ENCODE results near the gene MGMT.

The MGMT gene

GRCh38 chr10:129652021-129652420, 185.0 kb downstream of the MGMT start:
- Histone ChIP-seq H3K27me3 (ENCODE audit: insufficient read depth, low read length) (no peaks in the 10 kb centered on the region), H3K4me3 (ENCODE audit: low read depth, low read length, poor library complexity, severe bottlenecking) (no peak overlapping the region), H3K4me2 (ENCODE audit: low read length) (no peak overlapping the region), H4K20me1 (ENCODE audit: insufficient read depth, low read length) (no peaks in the 10 kb centered on the region), H3K27ac (ENCODE audit: low read depth, low read length, poor library complexity, severe bottlenecking) (no peak overlapping the region), H3F3A (ENCODE audit: insufficient read depth, low read length) (no peaks in the 10 kb centered on the region), H2AFZ (ENCODE audit: low read length) (no peak overlapping the region), H3K9ac (ENCODE audit: low read length) (no peak overlapping the region), H3K9me2 (ENCODE audit: low read depth, low read length) (no peaks in the 10 kb centered on the region), H3K79me2 (ENCODE audit: insufficient read depth, low read length) (no peaks in the 10 kb centered on the region), H3K36me3 (ENCODE audit: insufficient read depth, low read length) (no peaks in the 10 kb centered on the region), H3K4me1 (ENCODE audit: insufficient read depth, low read length, severe bottlenecking) (peaks cover 16% of the 10 kb centered on the region), H3K9me3 (ENCODE audit: low read length) (no peaks in the 10 kb centered on the region)
- TF ChIP-seq EZH2 (IDR thresholded peaks at IDR 0.05; ENCODE audit: borderline replicate concordance, low read length) (no peak), CTCF (IDR thresholded peaks at IDR 0.05; ENCODE audit: low read length) (no peak)

DNA sequence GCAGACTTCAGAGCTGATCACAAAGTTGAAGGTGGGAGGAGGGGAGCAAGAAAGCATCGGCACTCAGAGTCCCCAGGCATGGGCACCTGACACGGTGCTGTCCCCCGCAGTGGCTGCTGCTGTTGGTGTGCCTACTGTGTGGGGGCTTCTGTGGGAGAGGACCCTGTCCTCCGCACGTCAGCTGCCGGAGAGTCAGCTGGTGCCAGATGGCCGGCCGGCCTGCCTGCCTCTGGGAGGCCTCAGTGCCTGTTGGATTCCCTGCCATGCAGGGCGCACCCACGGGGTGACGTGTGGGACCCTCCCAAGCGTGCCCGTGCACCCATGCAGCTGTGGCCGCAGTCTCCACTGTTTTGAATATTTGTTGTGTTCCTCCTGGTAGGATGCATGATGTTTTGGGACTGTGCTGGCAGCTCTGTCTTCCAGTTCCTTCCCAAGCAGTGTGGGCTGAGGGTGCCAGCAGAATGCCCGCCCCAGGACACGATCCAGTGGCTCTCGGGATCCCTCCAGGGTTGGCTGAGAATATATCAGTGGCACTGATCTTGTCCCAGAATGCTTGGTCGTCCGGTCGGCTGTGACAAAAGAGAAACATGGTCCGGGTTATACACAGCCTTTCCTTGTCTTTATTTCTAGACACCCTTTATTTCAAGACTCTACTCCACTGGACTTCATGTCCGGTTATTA, 185.6 kb downstream of the MGMT start:
- Histone ChIP-seq H3K4me3 (ENCODE audit: low read depth, low read length, poor library complexity, severe bottlenecking) (no peak overlapping the region), H3K27me3 (ENCODE audit: insufficient read depth, low read length) (no peaks in the 10 kb centered on the region), H3K9ac (ENCODE audit: low read length) (no peak overlapping the region)

DNA sequence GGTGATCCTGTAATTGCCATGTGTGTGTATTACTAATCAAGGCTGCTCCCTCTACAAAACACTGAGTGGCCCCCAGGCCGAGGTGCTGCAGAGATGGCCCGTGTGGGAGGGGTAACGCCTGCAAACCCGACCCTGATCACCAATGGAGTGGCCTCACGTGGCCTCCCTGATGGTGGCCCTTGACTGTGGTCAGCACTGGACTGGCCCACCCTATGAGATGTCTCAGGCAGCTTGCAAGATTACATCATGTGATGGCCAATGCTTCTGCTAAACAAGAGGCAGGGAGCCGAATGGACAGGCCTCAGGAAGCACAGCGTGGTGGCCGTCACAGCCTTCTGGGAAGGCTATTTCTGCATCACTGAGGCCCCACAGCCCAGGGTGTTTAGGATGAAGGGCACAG, 186.4 kb downstream of the MGMT start:
- Histone ChIP-seq H3F3A (ENCODE audit: insufficient read depth, low read length) (no peaks in the 10 kb centered on the region), H3K9me2 (ENCODE audit: low read depth, low read length) (no peaks in the 10 kb centered on the region), H3K4me2 (ENCODE audit: low read length) (no peak overlapping the region), H2AFZ (ENCODE audit: low read length) (no peak overlapping the region), H3K27ac (ENCODE audit: low read depth, low read length, poor library complexity, severe bottlenecking) (no peak overlapping the region), H4K20me1 (ENCODE audit: insufficient read depth, low read length) (no peaks in the 10 kb centered on the region), H3K4me3 (ENCODE audit: low read depth, low read length, poor library complexity, severe bottlenecking) (no peak overlapping the region), H3K9ac (ENCODE audit: low read length) (no peak overlapping the region), H3K79me2 (ENCODE audit: insufficient read depth, low read length) (no peaks in the 10 kb centered on the region), H3K36me3 (ENCODE audit: insufficient read depth, low read length) (no peaks in the 10 kb centered on the region), H3K27me3 (ENCODE audit: insufficient read depth, low read length) (no peaks in the 10 kb centered on the region), H3K9me3 (ENCODE audit: low read length) (no peaks in the 10 kb centered on the region), H3K4me1 (ENCODE audit: insufficient read depth, low read length, severe bottlenecking) (peaks cover 16% of the 10 kb centered on the region)
- TF ChIP-seq CTCF (IDR thresholded peaks at IDR 0.05; ENCODE audit: low read length) (no peak), EZH2 (IDR thresholded peaks at IDR 0.05; ENCODE audit: borderline replicate concordance, low read length) (no peak)

More for the DNA sequence above, 185.6 kb downstream of the MGMT start:
- Histone ChIP-seq H3K36me3 (ENCODE audit: insufficient read depth, low read length) (no peaks in the 10 kb centered on the region), H3K4me2 (ENCODE audit: low read length) (no peak overlapping the region), H2AFZ (ENCODE audit: low read length) (no peak overlapping the region), H3K9me3 (ENCODE audit: low read length) (no peaks in the 10 kb centered on the region), H3K79me2 (ENCODE audit: insufficient read depth, low read length) (no peaks in the 10 kb centered on the region), H3K4me1 (ENCODE audit: insufficient read depth, low read length, severe bottlenecking) (peaks cover 16% of the 10 kb centered on the region), H3F3A (ENCODE audit: insufficient read depth, low read length) (no peaks in the 10 kb centered on the region), H4K20me1 (ENCODE audit: insufficient read depth, low read length) (no peaks in the 10 kb centered on the region), H3K9me2 (ENCODE audit: low read depth, low read length) (no peaks in the 10 kb centered on the region), H3K27ac (ENCODE audit: low read depth, low read length, poor library complexity, severe bottlenecking) (no peak overlapping the region)
- TF ChIP-seq EZH2 (IDR thresholded peaks at IDR 0.05; ENCODE audit: borderline replicate concordance, low read length) (no peak), CTCF (IDR thresholded peaks at IDR 0.05; ENCODE audit: low read length) (no peak)

Measured in OCI-LY1 (cell line).